ENCODE measurements around the gene PDE7B. TPM values are rescaled to one million over a fixed set of nuclear protein-coding genes. Genes with fewer than 3 reads are reported as not detected.

The PDE7B gene
- total and polyA plus RNA-seq, 2 of the 4 experiments (the other 2 are of a cell fraction): 7.8 to 12.4 TPM

DNA sequence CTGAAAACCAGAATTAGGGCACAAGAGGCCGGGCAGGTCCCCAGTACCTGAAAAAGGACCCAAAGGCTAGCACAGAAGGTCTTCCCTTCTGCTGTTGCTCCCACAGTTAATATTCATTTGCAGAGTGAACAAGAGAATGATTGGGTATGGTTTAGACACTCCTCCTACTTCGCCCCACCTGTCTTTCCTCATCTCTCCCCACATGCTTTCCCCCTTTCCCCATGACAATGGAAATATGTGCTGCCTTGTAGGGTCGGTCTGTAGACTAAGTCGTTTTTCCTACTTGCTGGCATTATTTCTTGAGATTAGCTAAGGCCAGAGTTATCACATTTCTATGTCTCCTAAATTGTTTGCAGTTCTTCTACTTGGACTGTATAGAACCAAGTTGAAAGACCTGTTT, 181.9 kb downstream of the PDE7B start:
- Histone ChIP-seq H3K4ac (ENCODE audit: low read depth, low read length) (peak overlapping the region; percentile 63), H3K4me2 (ENCODE audit: low read depth, low read length) (no peak overlapping the region), H3K56ac (ENCODE audit: extremely low read depth, insufficient read depth, low read length) (no peak overlapping the region), H2AFZ (replicated peaks; ENCODE audit: low read length, poor library complexity) (no peak overlapping the region), H3K23ac (ENCODE audit: low read depth, low read length) (peak overlapping the region; percentile 14; the same call in 1 of the 2 replicates), H4K20me1 (ENCODE audit: insufficient read depth, low read length) (no peaks in the 10 kb centered on the region), H3K27ac (ENCODE audit: insufficient read depth, low read length) (peak overlapping the region; percentile 63; the same call in 1 of the 2 replicates), H2BK5ac (ENCODE audit: low read depth, low read length, poor library complexity, severe bottlenecking) (peak overlapping the region; percentile 18), H2BK15ac (ENCODE audit: low read depth, low read length) (peak overlapping the region; percentile 90; the same call in 2 of the 3 replicates), H3K14ac (replicated peaks; ENCODE audit: low read depth, low read length) (peak overlapping the region; percentile 81), H3K4me3 (ENCODE audit: insufficient read depth, low read depth, low read length) (no peak overlapping the region), H3K9me1 (ENCODE audit: insufficient read depth, low read length) (peaks cover 11% of the 10 kb centered on the region), H3K79me1 (ENCODE audit: low read depth in 1 of 2, low read length in 2 of 2) (peaks cover 29 to 48% of the 10 kb centered on the region in 2 experiments; a peak in 3 of 4 replicates), H4K5ac (ENCODE audit: low read depth, low read length) (peak overlapping the region; percentile 41), H3K18ac (ENCODE audit: low read depth, low read length) (peak overlapping the region; percentile 83), H2AK5ac (ENCODE audit: low read depth, low read length) (peak overlapping the region; percentile 64; the same call in 1 of the 2 replicates), H2BK120ac (ENCODE audit: low read depth, low read length) (peak overlapping the region; percentile 78), H4K8ac (ENCODE audit: low read depth in 2 of 2, low read length in 2 of 2) (peak overlapping the region; percentile 8 to 28; a peak in 1 of 4 replicates), H3K4me1 (ENCODE audit: control insufficient read depth, insufficient read depth, low read length) (peaks cover 22% of the 10 kb centered on the region), H2BK20ac (ENCODE audit: low read depth, low read length) (peak overlapping the region; percentile 64), H3K9me3 (ENCODE audit: control insufficient read depth, insufficient read depth, low read length) (no peaks in the 10 kb centered on the region), H3K9ac (ENCODE audit: low read depth, low read length) (no peak overlapping the region), H4K91ac (ENCODE audit: insufficient read depth, low read depth, low read length) (peak overlapping the region; percentile 89), H3K27me3 (ENCODE audit: control insufficient read depth, insufficient read depth, low read length) (no peaks in the 10 kb centered on the region), H2AK9ac (replicated peaks; ENCODE audit: low read depth, low read length, poor library complexity) (no peak overlapping the region), H3K36me3 (ENCODE audit: control insufficient read depth, insufficient read depth, low read length) (no peaks in the 10 kb centered on the region)
- no peak for ATAC-seq (ENCODE audit: low read depth)
- TF ChIP-seq, protein P1, sequence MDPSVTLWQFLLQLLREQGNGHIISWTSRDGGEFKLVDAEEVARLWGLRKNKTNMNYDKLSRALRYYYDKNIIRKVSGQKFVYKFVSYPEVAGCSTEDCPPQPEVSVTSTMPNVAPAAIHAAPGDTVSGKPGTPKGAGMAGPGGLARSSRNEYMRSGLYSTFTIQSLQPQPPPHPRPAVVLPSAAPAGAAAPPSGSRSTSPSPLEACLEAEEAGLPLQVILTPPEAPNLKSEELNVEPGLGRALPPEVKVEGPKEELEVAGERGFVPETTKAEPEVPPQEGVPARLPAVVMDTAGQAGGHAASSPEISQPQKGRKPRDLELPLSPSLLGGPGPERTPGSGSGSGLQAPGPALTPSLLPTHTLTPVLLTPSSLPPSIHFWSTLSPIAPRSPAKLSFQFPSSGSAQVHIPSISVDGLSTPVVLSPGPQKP (IDR thresholded peaks at IDR 0.05; ENCODE audit: borderline replicate concordance, low read depth, low read length): no peak
- no peak for TF ChIP-seq RFX5 (IDR thresholded peaks at IDR 0.05; ENCODE audit: low read depth, low read length)
- no peak for TF ChIP-seq FOS (IDR thresholded peaks at IDR 0.05; ENCODE audit: low read depth, low read length)
- no peak for TF ChIP-seq NFE2L2 (IDR thresholded peaks at IDR 0.05; ENCODE audit: low read depth, low read length)
- no peak for TF ChIP-seq RCOR1 (IDR thresholded peaks at IDR 0.05; ENCODE audit: insufficient replicate concordance, low read length)
- no peak for TF ChIP-seq POLR2A (IDR thresholded peaks at IDR 0.05; ENCODE audit: low read depth, low read length)
- no peak for TF ChIP-seq CHD1 (IDR thresholded peaks at IDR 0.05; ENCODE audit: low read depth, low read length)
- no peak for TF ChIP-seq MAFK (IDR thresholded peaks at IDR 0.05; ENCODE audit: low read depth, low read length)
- TF ChIP-seq SMC3 (IDR thresholded peaks at IDR 0.05; ENCODE audit: low read depth, low read length): no peak
- no peak for TF ChIP-seq MXI1 (IDR thresholded peaks at IDR 0.05; ENCODE audit: borderline replicate concordance, low read depth, low read length)
- TF ChIP-seq MAZ (IDR thresholded peaks at IDR 0.05; ENCODE audit: borderline replicate concordance, low read depth, low read length): no peak
- TF ChIP-seq, protein P2, sequence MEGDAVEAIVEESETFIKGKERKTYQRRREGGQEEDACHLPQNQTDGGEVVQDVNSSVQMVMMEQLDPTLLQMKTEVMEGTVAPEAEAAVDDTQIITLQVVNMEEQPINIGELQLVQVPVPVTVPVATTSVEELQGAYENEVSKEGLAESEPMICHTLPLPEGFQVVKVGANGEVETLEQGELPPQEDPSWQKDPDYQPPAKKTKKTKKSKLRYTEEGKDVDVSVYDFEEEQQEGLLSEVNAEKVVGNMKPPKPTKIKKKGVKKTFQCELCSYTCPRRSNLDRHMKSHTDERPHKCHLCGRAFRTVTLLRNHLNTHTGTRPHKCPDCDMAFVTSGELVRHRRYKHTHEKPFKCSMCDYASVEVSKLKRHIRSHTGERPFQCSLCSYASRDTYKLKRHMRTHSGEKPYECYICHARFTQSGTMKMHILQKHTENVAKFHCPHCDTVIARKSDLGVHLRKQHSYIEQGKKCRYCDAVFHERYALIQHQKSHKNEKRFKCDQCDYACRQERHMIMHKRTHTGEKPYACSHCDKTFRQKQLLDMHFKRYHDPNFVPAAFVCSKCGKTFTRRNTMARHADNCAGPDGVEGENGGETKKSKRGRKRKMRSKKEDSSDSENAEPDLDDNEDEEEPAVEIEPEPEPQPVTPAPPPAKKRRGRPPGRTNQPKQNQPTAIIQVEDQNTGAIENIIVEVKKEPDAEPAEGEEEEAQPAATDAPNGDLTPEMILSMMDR (conservative IDR thresholded peaks at IDR 0.05; ENCODE audit: low read depth, low read length): no peak
- TF ChIP-seq, protein P3, sequence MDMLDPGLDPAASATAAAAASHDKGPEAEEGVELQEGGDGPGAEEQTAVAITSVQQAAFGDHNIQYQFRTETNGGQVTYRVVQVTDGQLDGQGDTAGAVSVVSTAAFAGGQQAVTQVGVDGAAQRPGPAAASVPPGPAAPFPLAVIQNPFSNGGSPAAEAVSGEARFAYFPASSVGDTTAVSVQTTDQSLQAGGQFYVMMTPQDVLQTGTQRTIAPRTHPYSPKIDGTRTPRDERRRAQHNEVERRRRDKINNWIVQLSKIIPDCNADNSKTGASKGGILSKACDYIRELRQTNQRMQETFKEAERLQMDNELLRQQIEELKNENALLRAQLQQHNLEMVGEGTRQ (IDR thresholded peaks at IDR 0.05; ENCODE audit: low read depth, low read length): no peak
- no peak for TF ChIP-seq BHLHE40 (IDR thresholded peaks at IDR 0.05; ENCODE audit: low read depth, low read length)
- TF ChIP-seq RAD21 (IDR thresholded peaks at IDR 0.05; ENCODE audit: low read length): no peak
- no peak for TF ChIP-seq CEBPB (IDR thresholded peaks at IDR 0.05; ENCODE audit: low read depth, low read length)
- ChIA-PET CTCF (interaction anchor here (0.6 to 1.7 kb wide), 3 partner anchors 59 to 193 kb away, joined by 3 to 7 read pairs (median 3); no protein-coding TSS in a partner anchor), POLR2A (ENCODE audit: unreplicated experiment) (no interaction called here)
- intact Hi-C loops (cut with micrococcal nuclease) (loop anchor here (10.0 kb wide), 1 partner anchor 121 kb away; no protein-coding TSS in a partner anchor), in situ Hi-C loops (cut with MboI; ENCODE audit: low sequenced_read_pairs) (no loop called here), dilution Hi-C loops (cut with HindIII; ENCODE audit: low sequenced_read_pairs, unreplicated experiment) (no loop called here)
- BruUV-seq (replicated peaks): no TSS peak
- DNase-seq: no peak
- WGBS, 2 experiments (ENCODE audit: extremely low coverage in 2 of 2, insufficient read length in 1 of 2): 83% methylated on average over 1 of the region's 4 CpGs; no CpG with 5 or more reads in 1 of the 2 experiments
